ENCODE measurements around the gene STK11. TPM values are rescaled to one million over a fixed set of nuclear protein-coding genes. Genes with fewer than 3 reads are reported as not detected.
"Not testable (repeated sequence)": the region's sequence is repeated elsewhere in the genome, so short reads cannot be mapped to it uniquely, and the experiment has no call there.

The STK11 gene
- total RNA-seq, 2 donors from 2014 or later: 60.2 to 70.0 TPM

DNA sequence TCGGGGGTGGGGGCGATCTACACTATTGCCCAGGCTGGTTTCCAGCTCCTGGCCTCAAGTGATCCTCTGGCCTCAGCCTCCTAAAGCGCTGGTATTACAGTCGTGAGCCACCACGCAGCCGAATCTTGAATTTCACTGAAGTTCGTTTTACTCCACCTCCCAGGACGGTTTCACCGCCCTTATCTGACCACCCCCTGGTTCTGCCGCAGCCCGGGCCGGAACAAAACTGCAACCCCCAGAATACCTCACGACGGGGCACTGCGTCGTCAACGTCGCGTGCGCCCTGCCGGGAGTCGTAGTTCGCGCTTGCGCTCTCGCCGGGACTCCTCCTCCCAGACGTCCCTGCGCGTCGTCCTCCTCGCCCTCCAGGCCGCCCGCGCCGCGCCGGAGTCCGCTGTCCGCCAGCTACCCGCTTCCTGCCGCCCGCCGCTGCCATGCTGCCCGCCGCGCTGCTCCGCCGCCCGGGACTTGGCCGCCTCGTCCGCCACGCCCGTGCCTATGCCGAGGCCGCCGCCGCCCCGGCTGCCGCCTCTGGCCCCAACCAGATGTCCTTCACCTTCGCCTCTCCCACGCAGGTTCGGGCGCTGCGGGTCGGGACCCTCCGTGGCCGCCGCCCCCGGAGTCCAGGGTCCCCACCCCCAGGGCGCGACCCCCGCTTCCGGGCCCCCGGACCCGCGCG is 36.0 kb downstream of the STK11 start, which contains the start of gene ATP5F1D:
TSS of gene ATP5F1D (plus strand) at position 335 of the 679 bp plus-strand sequence. CDS start at position 435, 100 bp downstream.
- Histone ChIP-seq H3K27me3 (replicated peaks; ENCODE audit: insufficient read depth) (no peaks in the 10 kb centered on the region), H3K27ac (peak within 1 kb of the TSS; percentile 84 to 88), H3K4me1 (ENCODE audit: control insufficient read depth in 1 of 2, low read depth in 2 of 2) (peaks cover 56 to 79% of the 10 kb centered on the region in 2 donors), H3K4me3 (peak within 1 kb of the TSS; percentile 94), H3K9me3 (no peaks in the 10 kb centered on the region), H3K36me3 (no peaks in the 10 kb centered on the region)
- DNase-seq (ENCODE audit: low spot score) (no peak), ATAC-seq (ENCODE audit: insufficient number of reproducible peaks, low FRiP score, low read depth) (no peak)
- TF ChIP-seq, protein P1, sequence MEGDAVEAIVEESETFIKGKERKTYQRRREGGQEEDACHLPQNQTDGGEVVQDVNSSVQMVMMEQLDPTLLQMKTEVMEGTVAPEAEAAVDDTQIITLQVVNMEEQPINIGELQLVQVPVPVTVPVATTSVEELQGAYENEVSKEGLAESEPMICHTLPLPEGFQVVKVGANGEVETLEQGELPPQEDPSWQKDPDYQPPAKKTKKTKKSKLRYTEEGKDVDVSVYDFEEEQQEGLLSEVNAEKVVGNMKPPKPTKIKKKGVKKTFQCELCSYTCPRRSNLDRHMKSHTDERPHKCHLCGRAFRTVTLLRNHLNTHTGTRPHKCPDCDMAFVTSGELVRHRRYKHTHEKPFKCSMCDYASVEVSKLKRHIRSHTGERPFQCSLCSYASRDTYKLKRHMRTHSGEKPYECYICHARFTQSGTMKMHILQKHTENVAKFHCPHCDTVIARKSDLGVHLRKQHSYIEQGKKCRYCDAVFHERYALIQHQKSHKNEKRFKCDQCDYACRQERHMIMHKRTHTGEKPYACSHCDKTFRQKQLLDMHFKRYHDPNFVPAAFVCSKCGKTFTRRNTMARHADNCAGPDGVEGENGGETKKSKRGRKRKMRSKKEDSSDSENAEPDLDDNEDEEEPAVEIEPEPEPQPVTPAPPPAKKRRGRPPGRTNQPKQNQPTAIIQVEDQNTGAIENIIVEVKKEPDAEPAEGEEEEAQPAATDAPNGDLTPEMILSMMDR (IDR thresholded peaks at IDR 0.05): no peak

DNA sequence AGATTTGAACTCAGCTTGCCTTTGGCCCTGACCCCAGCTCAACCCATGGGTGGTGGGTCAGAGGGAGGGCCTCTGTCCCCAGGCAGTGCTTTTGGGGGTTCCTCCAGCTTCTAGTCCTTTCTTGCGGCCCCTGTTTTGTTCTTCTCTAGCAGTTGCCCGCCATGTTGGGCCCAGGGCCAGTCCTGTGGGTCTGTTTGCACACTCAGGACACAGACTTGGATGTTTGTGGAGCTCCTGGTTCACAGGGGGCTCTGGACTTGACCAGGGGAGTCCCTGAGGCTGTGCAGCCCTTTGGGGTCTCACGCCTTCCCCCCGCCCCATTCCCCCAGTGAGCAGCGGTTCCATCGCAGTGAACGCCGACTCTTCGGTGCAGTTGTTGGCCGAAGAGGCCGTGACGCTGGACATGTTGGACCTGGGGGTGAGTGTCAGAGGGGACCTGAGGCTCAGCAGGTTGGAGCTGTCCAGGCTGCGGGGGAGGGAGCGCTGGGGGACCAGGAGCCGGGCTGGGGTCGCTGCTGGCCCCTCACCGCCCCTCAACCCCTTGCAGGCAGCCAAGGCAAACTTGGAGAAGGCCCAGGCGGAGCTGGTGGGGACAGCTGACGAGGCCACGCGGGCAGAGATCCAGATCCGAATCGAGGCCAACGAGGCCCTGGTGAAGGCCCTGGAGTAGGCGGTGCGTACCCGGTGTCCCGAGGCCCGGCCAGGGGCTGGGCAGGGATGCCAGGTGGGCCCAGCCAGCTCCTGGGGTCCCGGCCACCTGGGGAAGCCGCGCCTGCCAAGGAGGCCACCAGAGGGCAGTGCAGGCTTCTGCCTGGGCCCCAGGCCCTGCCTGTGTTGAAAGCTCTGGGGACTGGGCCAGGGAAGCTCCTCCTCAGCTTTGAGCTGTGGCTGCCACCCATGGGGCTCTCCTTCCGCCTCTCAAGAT is 38.5 kb downstream of the STK11 start:
- H3K9me3 ChIP-seq: no peaks in the 10 kb centered on the region
- peak overlapping the region; percentile 60 for H3K4me3 ChIP-seq
- peak overlapping the region; percentile 87 to 100 for H3K27ac ChIP-seq
- H3K4me1 ChIP-seq (ENCODE audit: control insufficient read depth in 1 of 2, low read depth in 2 of 2): peaks cover 49 to 75% of the 10 kb centered on the region in 2 donors
- no peaks in the 10 kb centered on the region for H3K36me3 ChIP-seq
- ATAC-seq (ENCODE audit: insufficient number of reproducible peaks, low FRiP score, low read depth): no peak
- H3K27me3 ChIP-seq (replicated peaks; ENCODE audit: insufficient read depth): no peaks in the 10 kb centered on the region
- TF ChIP-seq, protein P1 (IDR thresholded peaks at IDR 0.05): peak; percentile 94
- DNase-seq (ENCODE audit: low spot score): no peak

DNA sequence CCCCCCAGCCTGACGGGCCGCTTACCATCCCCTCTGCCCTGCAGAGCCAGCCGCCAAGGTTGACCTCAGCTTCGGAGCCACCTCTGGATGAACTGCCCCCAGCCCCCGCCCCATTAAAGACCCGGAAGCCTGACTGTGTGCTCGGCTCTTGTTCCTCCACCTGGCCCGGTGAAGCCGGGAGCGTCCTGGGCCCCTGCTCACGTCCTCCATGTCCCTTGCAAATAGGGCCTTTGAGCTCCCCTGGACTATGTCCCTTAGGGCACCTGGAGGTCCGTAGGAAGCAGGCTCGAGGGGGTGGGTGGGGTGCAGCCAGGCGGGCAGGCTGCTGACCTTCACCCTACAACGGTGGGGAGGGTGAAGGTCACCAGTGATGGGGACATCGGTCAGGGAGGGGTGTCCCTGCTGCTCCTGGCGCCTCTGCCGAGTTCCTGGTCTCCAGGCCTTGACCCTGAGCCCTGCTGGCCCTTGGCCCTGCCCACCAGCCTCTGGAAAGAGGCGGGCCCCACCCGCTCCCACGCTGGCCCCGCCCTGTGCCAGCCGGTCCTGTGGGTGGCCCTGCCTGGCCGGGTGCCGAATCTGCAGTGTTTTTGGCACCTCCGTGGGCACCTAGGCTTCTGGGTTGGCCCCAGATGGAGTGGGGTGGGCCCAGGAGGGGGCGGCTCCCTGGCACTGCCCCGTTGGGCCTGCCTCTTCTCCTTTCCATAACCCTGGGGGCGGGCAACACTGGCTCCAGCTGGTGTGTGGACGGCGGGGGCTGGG is 39.3 kb downstream of the STK11 start:
- TF ChIP-seq, protein P1 (IDR thresholded peaks at IDR 0.05): no peak
- DNase-seq (ENCODE audit: low spot score) (no peak), ATAC-seq (ENCODE audit: insufficient number of reproducible peaks, low FRiP score, low read depth) (no peak)
- H3K4me3 ChIP-seq: peak overlapping the region; percentile 60
- H3K9me3 ChIP-seq: no peaks in the 10 kb centered on the region
- H3K27me3 ChIP-seq (replicated peaks; ENCODE audit: insufficient read depth): no peaks in the 10 kb centered on the region
- H3K27ac ChIP-seq: peak overlapping the region; percentile 87 to 100
- H3K36me3 ChIP-seq: no peaks in the 10 kb centered on the region
- H3K4me1 ChIP-seq (ENCODE audit: control insufficient read depth in 1 of 2, low read depth in 2 of 2): peaks cover 47 to 73% of the 10 kb centered on the region in 2 donors

DNA sequence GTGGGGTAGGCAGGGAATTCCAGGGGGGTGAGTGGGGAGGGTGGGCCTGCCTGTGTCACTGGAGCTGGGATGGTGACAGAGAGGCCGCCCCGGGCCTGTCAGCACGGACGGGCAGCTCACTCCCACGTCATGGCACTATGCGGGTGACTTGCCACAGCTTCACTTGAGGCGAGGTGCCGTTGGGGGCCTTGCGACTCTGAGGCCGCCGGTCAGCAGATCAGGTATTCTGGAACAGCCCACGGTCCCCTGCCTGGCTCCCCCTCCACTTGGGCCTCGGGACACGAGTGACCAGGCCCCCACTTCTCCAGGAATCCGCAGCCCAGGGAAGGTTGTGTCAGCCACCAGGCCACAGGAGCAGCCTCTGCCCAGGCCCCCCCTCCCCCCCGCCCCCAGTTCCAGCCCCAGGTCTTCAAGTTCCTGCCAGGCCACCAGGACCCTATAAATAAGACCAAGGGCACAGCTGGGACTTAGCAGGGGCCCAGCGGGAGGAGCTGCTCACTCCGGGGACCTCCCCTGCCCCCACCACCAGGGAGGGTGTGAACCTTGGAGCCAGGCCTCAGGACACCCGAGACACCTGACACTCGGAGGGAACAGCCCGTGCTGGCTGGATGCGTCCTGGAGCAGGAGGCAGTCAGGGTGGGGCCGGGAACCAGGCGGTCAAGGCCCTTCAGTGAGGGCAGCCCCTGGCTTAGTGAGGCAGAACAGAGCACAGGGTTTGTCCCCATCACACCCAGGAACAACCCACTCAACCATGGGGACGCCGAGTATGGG is 40.1 kb downstream of the STK11 start:
- DNase-seq (ENCODE audit: low spot score) (no peak), ATAC-seq (ENCODE audit: insufficient number of reproducible peaks, low FRiP score, low read depth) (no peak)
- Histone ChIP-seq H3K9me3 (no peaks in the 10 kb centered on the region), H3K4me1 (ENCODE audit: control insufficient read depth in 1 of 2, low read depth in 2 of 2) (peaks cover 41 to 65% of the 10 kb centered on the region in 2 donors), H3K27me3 (replicated peaks; ENCODE audit: insufficient read depth) (no peaks in the 10 kb centered on the region), H3K36me3 (no peaks in the 10 kb centered on the region), H3K27ac (peak overlapping the region; percentile 87 to 100), H3K4me3 (peak overlapping the region; percentile 60)
- TF ChIP-seq, protein P1 (IDR thresholded peaks at IDR 0.05): no peak

DNA sequence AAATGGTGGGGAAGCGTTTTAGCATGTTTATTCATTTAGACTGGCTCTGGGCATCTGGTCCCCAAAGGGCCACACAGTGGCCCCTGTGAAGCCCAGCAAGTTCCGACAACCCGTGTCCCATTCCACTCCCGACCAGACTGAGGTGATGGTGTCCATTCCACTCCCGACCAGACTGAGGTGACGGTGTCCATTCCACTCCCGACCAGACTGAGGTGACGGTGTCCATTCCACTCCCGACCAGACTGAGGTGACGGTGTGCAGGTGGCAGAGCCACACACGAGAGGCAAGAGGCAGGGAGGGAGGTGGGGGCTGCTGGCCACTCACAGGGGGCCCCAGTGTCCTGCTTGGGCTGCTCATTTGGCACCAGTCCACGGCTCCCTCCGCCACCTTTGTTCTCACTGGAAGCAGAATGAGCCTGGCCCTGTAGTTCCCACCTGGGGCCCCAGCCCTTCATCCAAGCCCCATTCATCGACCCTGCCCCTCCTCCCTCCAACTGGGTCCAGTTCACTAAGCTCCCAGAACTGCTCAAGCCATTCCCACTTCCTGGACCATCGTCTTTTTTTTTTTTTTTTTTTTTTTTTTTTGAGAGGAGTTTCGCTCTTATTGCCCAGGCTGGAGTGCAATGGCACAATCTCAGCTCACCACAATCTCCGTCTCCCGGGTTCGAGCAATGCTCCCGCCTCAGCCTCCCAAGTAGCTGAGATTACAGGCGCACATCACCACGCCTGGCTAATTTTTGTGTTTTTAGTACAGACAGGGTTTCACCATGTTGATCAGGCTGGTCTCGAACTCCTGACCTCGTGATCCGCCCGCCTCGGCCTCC is 40.9 kb downstream of the STK11 start:
- not testable (repeated sequence) for DNase-seq (ENCODE audit: low spot score); ATAC-seq (ENCODE audit: insufficient number of reproducible peaks, low FRiP score, low read depth); H3K36me3 ChIP-seq; H3K27me3 ChIP-seq (replicated peaks; ENCODE audit: insufficient read depth); H3K4me3 ChIP-seq; H3K9me3 ChIP-seq
- peaks cover 35 to 59% of the 10 kb centered on the region in 2 donors for H3K4me1 ChIP-seq (ENCODE audit: control insufficient read depth in 1 of 2, low read depth in 2 of 2)
- peak overlapping the region; percentile 87 to 100 for H3K27ac ChIP-seq
